A673 (cell line): ENCODE measurements around the gene GREB1L. TPM values are rescaled to one million over a fixed set of nuclear protein-coding genes. Genes with fewer than 3 reads are reported as not detected.

Experiments
- BruUV-seq: library from RNA; stranded (reverse); fragments of 400-500 nt; replicated peaks from 2 replicates; lab custom pipeline; 2021; lab: Mats Ljungman, UMichigan
- CTCF ChIA-PET: fragments of 300-600 bp; sonication (Branson Sonifier 250); formaldehyde crosslinking; loops from one replicate; lab custom pipeline; 2022; ENCODE audit warnings: antibody characterized with exemption; lab: Charles Lee
- POLR2A ChIA-PET: fragments of 300-600 bp; sonication (Branson Sonifier 250); formaldehyde crosslinking; loops from one replicate; lab custom pipeline; 2022; ENCODE audit warnings: antibody characterized with exemption; ENCODE audit not compliant: low non-redundant PET; lab: Charles Lee
- DNase-seq: peaks from one replicate; pipeline ENCODE4 v3.0.0-alpha.2; 2015; ENCODE audit warnings: low spot score
- H3K27ac ChIP-seq: fragments of 200-600 bp; sonication (generic); 2 replicates; pipeline ENCODE4 v1.5.1; 2016; ENCODE audit warnings: mixed run types, low read depth, mild to moderate bottlenecking, mixed read lengths, antibody characterized with exemption, low read length; ENCODE audit not compliant: poor library complexity, severe bottlenecking
- H3K27me3 ChIP-seq: fragments of 200-600 bp; sonication (generic); replicated peaks from 2 replicates; pipeline ENCODE4 v1.6.1; 2017; ENCODE audit warnings: mixed run types, low read depth, mild to moderate bottlenecking, mixed read lengths, antibody characterized with exemption, low read length; ENCODE audit not compliant: insufficient read depth, poor library complexity
- H3K36me3 ChIP-seq: fragments of 200-600 bp; sonication (generic); 2 replicates; pipeline ENCODE4 v1.6.1; 2016; ENCODE audit warnings: mixed run types, mild to moderate bottlenecking, mixed read lengths, antibody characterized with exemption, low read length; ENCODE audit not compliant: insufficient read depth, poor library complexity, severe bottlenecking
- H3K4me1 ChIP-seq: fragments of 200-600 bp; sonication (generic); 2 replicates; pipeline ENCODE4 v1.6.1; 2017; ENCODE audit warnings: mixed run types, mild to moderate bottlenecking, mixed read lengths, antibody characterized with exemption, low read length; ENCODE audit not compliant: insufficient read depth, poor library complexity, severe bottlenecking
- H3K4me3 ChIP-seq: fragments of 200-600 bp; sonication (generic); 2 replicates; pipeline ENCODE4 v1.5.1; 2016; ENCODE audit warnings: low read depth, mixed run types, mild to moderate bottlenecking, mixed read lengths, low read length; ENCODE audit not compliant: poor library complexity, severe bottlenecking
- H3K9me3 ChIP-seq: fragments of 200-600 bp; sonication (generic); 2 replicates; pipeline ENCODE4 v1.6.1; 2016; ENCODE audit warnings: mixed run types, low read depth, mild to moderate bottlenecking, mixed read lengths, antibody characterized with exemption, low read length; ENCODE audit not compliant: poor library complexity, severe bottlenecking
- CTCF ChIP-seq: fragments of 300-800, 200-600 bp; sonication (generic); conservative IDR thresholded peaks from 2 replicates; pipeline ENCODE4 v1.5.1; 2017; ENCODE audit warnings: low read depth, mild to moderate bottlenecking, antibody characterized with exemption, low read length, moderate library complexity, mixed read lengths
- EZH2 ChIP-seq: fragments of 200-600 bp; sonication (generic); IDR thresholded peaks from 2 replicates; pipeline ENCODE4 v1.6.1; 2017; ENCODE audit warnings: borderline replicate concordance, low read depth, mild to moderate bottlenecking, mixed read lengths, antibody characterized with exemption, low read length; ENCODE audit not compliant: poor library complexity, severe bottlenecking
- intact Hi-C: fragments of 100-400 bp; cut with micrococcal nuclease; formaldehyde crosslinking; loops from one replicate; pipeline ENCODE4 v1.10.0; 2022; ENCODE audit not compliant: unreplicated experiment
- total RNA-seq: library from RNA; stranded (reverse); gene quantifications from 2 replicates; pipeline ENCODE4 v1.2.3, GENCODE V29; 2021

Gene GREB1L
- total RNA-seq, 1 experiment from 2014 or later = 0.04 TPM

- H3K36me3 ChIP-seq = peaks cover 13% of the 10 kb centered on the region
- no peaks in the 10 kb centered on the region for H3K9me3 ChIP-seq
- DNase-seq = no peak
Observed at GRCh38 chr18:21534327-21534726, 292.3 kb downstream of the GREB1L start.

GRCh38 chr18:21538230-21538629 lies 296.2 kb downstream of the GREB1L start:
- H3K27me3 ChIP-seq = no peaks in the 10 kb centered on the region
- H3K4me1 ChIP-seq = no peaks in the 10 kb centered on the region
- H3K36me3 ChIP-seq = peaks cover 13% of the 10 kb centered on the region
- no peak overlapping the region for H3K4me3 ChIP-seq
- ChIA-PET CTCF (no interaction called here), POLR2A (no interaction called here)
- H3K9me3 ChIP-seq = no peaks in the 10 kb centered on the region
- no TSS peak for BruUV-seq
- DNase-seq = no peak
- no peak overlapping the region for H3K27ac ChIP-seq
- TF ChIP-seq EZH2 (no peak), CTCF (no peak)
- intact Hi-C loops = no loop called here

More at GRCh38 chr18:21534327-21534726, 292.3 kb downstream of the GREB1L start:
- ChIA-PET POLR2A (no interaction called here), CTCF (no interaction called here)
- intact Hi-C loops = no loop called here
- no TSS peak for BruUV-seq
- Histone ChIP-seq H3K27ac (no peak overlapping the region), H3K4me1 (no peaks in the 10 kb centered on the region), H3K27me3 (no peaks in the 10 kb centered on the region), H3K4me3 (no peak overlapping the region)
- TF ChIP-seq EZH2 = no peak
- no peak for TF ChIP-seq CTCF

DNA sequence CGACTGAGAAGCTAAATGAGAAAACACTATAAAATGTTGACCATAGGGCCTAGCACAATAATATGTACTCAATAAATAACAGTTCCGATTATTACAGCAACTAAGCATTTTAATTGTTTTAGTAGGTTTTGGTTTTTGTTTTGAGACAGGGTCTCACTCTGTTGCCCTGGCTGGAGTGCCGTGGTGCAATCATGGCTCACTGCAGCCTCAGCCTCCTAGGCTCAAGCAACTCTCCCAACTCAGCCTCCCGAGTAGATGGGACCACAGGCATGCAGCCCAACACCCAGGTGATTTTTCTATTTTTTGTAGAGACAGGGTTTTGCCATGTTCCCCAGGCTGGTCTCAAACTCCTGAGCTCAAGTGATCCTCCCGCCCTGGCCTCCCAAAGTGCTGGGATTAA lies 304.4 kb downstream of the GREB1L start:
- intact Hi-C loops = no loop called here
- Histone ChIP-seq H3K9me3 (no peaks in the 10 kb centered on the region), H3K36me3 (no peaks in the 10 kb centered on the region), H3K4me3 (no peak overlapping the region), H3K4me1 (no peaks in the 10 kb centered on the region), H3K27me3 (no peaks in the 10 kb centered on the region), H3K27ac (no peak overlapping the region)
- no peak for DNase-seq
- ChIA-PET CTCF (no interaction called here), POLR2A (no interaction called here)
- BruUV-seq = no TSS peak
- TF ChIP-seq EZH2 (no peak), CTCF (no peak)
